Fibroblast of villous mesenchyme (primary cell): ENCODE measurements around the gene ANK3. TPM values are rescaled to one million over a fixed set of nuclear protein-coding genes. Genes with fewer than 3 reads are reported as not detected.

Experiments used
- DNase-seq: peaks from one replicate; pipeline ENCODE4 v3.0.0-alpha.2; 2010; ENCODE audit warnings: low read depth
- H3K4me3 ChIP-seq: 2 replicates; pipeline ENCODE4 v1.5.1; 2011; ENCODE audit warnings: low read depth, mild to moderate bottlenecking, low read length
- CTCF ChIP-seq: IDR thresholded peaks from 2 replicates; pipeline ENCODE4 v1.5.1; 2012; ENCODE audit warnings: low read depth, mild to moderate bottlenecking, low read length; ENCODE audit not compliant: insufficient read depth
- total RNA-seq: library from RNA; depleted of rRNA; stranded (reverse); fragments of >200 nt; gene quantifications from 2 replicates; pipeline ENCODE4 v1.2.3, GENCODE V29; 2012

ANK3 gene
- total RNA-seq, 1 donor: 1.3 TPM

- TF ChIP-seq CTCF: no peak
- DNase-seq: peak; percentile 34
- no peak overlapping the region for H3K4me3 ChIP-seq
Observed at GRCh38 chr10:60382946-60383681, 6.6 kb downstream of the ANK3 start.

GRCh38 chr10:60380781-60381180, 8.9 kb downstream of the ANK3 start:
- no peak for TF ChIP-seq CTCF
- no peak overlapping the region for H3K4me3 ChIP-seq
- DNase-seq: no peak

- DNase-seq: no peak
- H3K4me3 ChIP-seq: no peak overlapping the region
- TF ChIP-seq CTCF: no peak
Observed at GRCh38 chr10:60377955-60378354, 11.7 kb downstream of the ANK3 start.

- no peak overlapping the region for H3K4me3 ChIP-seq
- no peak for TF ChIP-seq CTCF
- no peak for DNase-seq
Observed at GRCh38 chr10:60377042-60377352, 12.7 kb downstream of the ANK3 start.

GRCh38 chr10:60376221-60377041, 13.2 kb downstream of the ANK3 start:
- TF ChIP-seq CTCF: no peak
- DNase-seq: no peak
- H3K4me3 ChIP-seq: no peak overlapping the region

GRCh38 chr10:60375293-60376004, 14.2 kb downstream of the ANK3 start:
- no peak for TF ChIP-seq CTCF
- no peak for DNase-seq
- H3K4me3 ChIP-seq: no peak overlapping the region
